GM18861 (cell line): ENCODE data around the gene IRX1.

ENCODE experiments used
- ATAC-seq: cut with Tn5 transposase; IDR thresholded peaks from one replicate; pipeline ENCODE4 v1.9.1; 2021; ENCODE audit not compliant: unreplicated experiment

The IRX1 gene

GRCh38 chr5:3600106-3601060, 4.8 kb downstream of the IRX1 start:
- ATAC-seq: no peak

- no peak for ATAC-seq
Measured at GRCh38 chr5:3601061-3601710, 5.6 kb downstream of the IRX1 start.

GRCh38 chr5:3601911-3602782, 6.5 kb downstream of the IRX1 start:
- ATAC-seq: no peak

GRCh38 chr5:3602785-3603502, 7.3 kb downstream of the IRX1 start:
- no peak for ATAC-seq

- ATAC-seq: no peak
Measured at GRCh38 chr5:3604501-3604900, 8.9 kb downstream of the IRX1 start.

GRCh38 chr5:3605298-3606010, 9.8 kb downstream of the IRX1 start:
- ATAC-seq: no peak

GRCh38 chr5:3606121-3606831, 10.6 kb downstream of the IRX1 start:
- ATAC-seq: no peak

GRCh38 chr5:3607541-3608181, 12.0 kb downstream of the IRX1 start:
- no peak for ATAC-seq

GRCh38 chr5:3609120-3609681, 13.6 kb downstream of the IRX1 start:
- no peak for ATAC-seq

- no peak for ATAC-seq
Measured at GRCh38 chr5:3612591-3613042, 17.0 kb downstream of the IRX1 start.

GRCh38 chr5:3613726-3614125, 18.1 kb downstream of the IRX1 start:
- ATAC-seq: no peak

GRCh38 chr5:3615217-3615616, 19.6 kb downstream of the IRX1 start:
- no peak for ATAC-seq

GRCh38 chr5:3615829-3616228, 20.2 kb downstream of the IRX1 start:
- ATAC-seq: no peak

GRCh38 chr5:3619579-3619978, 23.9 kb downstream of the IRX1 start:
- ATAC-seq: no peak

- no peak for ATAC-seq
Measured at GRCh38 chr5:3622961-3623360, 27.3 kb downstream of the IRX1 start.

- no peak for ATAC-seq
Measured at GRCh38 chr5:3625626-3626025, 30.0 kb downstream of the IRX1 start.

- ATAC-seq: no peak
Measured at GRCh38 chr5:3634061-3634460, 38.4 kb downstream of the IRX1 start.

GRCh38 chr5:3639175-3639574, 43.5 kb downstream of the IRX1 start:
- ATAC-seq: no peak

- no peak for ATAC-seq
Measured at GRCh38 chr5:3642231-3642630, 46.6 kb downstream of the IRX1 start.
